NCI-H146 treated with DMSO at 0.1 percent for 48 hours (cell line): ENCODE data around the gene AQP5.

Experiments used
- DNase-seq: peaks from one replicate; lab custom pipeline; 2025; ENCODE audit not compliant: unreplicated experiment; lab: John Stamatoyannopoulos, UW

AQP5 gene

GRCh38 chr12:49961111-49961922, at the start of gene AQP5:
TSS of gene AQP5 (plus strand) at chr12:49961872. CDS start at chr12:49962018, 146 bp downstream.
- no peak for DNase-seq

- no peak for DNase-seq
Observed at GRCh38 chr12:49912345-49913255, 49.1 kb upstream of the AQP5 start.

GRCh38 chr12:49916129-49916919, 45.3 kb upstream of the AQP5 start:
- no peak for DNase-seq

GRCh38 chr12:49917166-49917787, 44.4 kb upstream of the AQP5 start:
- no peak for DNase-seq

- no peak for DNase-seq
Observed at GRCh38 chr12:49917788-49918173, 43.9 kb upstream of the AQP5 start.

GRCh38 chr12:49920241-49920914, 41.3 kb upstream of the AQP5 start:
- no peak for DNase-seq

- no peak for DNase-seq
Observed at GRCh38 chr12:49920915-49921286, 40.8 kb upstream of the AQP5 start.

GRCh38 chr12:49921299-49921698, 40.4 kb upstream of the AQP5 start:
- DNase-seq, result no peak

- DNase-seq, result no peak
Observed at GRCh38 chr12:49921936-49922335, 39.7 kb upstream of the AQP5 start.

GRCh38 chr12:49922349-49923034, 39.2 kb upstream of the AQP5 start:
- no peak for DNase-seq

- DNase-seq, result no peak
Observed at GRCh38 chr12:49923035-49923644, 38.5 kb upstream of the AQP5 start.

GRCh38 chr12:49923880-49924556, 37.7 kb upstream of the AQP5 start:
- no peak for DNase-seq

- no peak for DNase-seq
Observed at GRCh38 chr12:49924628-49925246, 36.9 kb upstream of the AQP5 start.

- no peak for DNase-seq
Observed at GRCh38 chr12:49925433-49926204, 36.1 kb upstream of the AQP5 start.

GRCh38 chr12:49928471-49928870, 33.2 kb upstream of the AQP5 start:
- no peak for DNase-seq

- no peak for DNase-seq
Observed at GRCh38 chr12:49929581-49929980, 32.1 kb upstream of the AQP5 start.

- DNase-seq, result no peak
Observed at GRCh38 chr12:49930515-49931288, 31.0 kb upstream of the AQP5 start.
